GM12878 (cell line): ENCODE measurements around the gene LMNTD2. TPM values are rescaled to one million over a fixed set of nuclear protein-coding genes. Genes with fewer than 3 reads are reported as not detected.

Experiments
- ATAC-seq: fragments of 200-7000 bp; cut with Tn5 transposase; 3 replicates; pipeline ENCODE4 v1.9.1; 2020; ENCODE audit warnings: mild to moderate bottlenecking, moderate library complexity
- BruUV-seq: library from RNA; stranded (reverse); fragments of 400-500 nt; replicated peaks from 2 replicates; lab custom pipeline; 2021; lab: Mats Ljungman, UMichigan
- CTCF ChIA-PET: fragments of 300-600 bp; sonication (Branson Sonifier 250); formaldehyde crosslinking; extraction: SDS; loops from one replicate; lab custom pipeline; 2021; ENCODE audit warnings: inconsistent platforms; lab: Yijun Ruan, JAX
- POLR2A ChIA-PET: fragments of 350-600 bp; formaldehyde crosslinking; extraction: SDS; loops from one replicate; lab custom pipeline; 2021; ENCODE audit warnings: inconsistent platforms; lab: Charles Lee
- RAD21 ChIA-PET: fragments of 300-600 bp; sonication (Branson Sonifier 250); formaldehyde crosslinking; loops from one replicate; lab custom pipeline; 2023; ENCODE audit warnings: antibody characterized with exemption; ENCODE audit not compliant: unreplicated experiment; lab: Charles Lee
- SMC1A ChIA-PET: fragments of 300-600 bp; sonication (Branson Sonifier 250); formaldehyde crosslinking; loops from one replicate; lab custom pipeline; 2023; ENCODE audit not compliant: unreplicated experiment, uncharacterized antibody; lab: Charles Lee
- DNase-seq: peaks from one replicate; pipeline ENCODE4 v3.0.0-alpha.2; 2011; ENCODE audit warnings: low read depth, low spot score
- FAIRE-seq: peaks from 3 replicates; lab custom pipeline; 2011; peaks lifted over from hg19 to GRCh38; lab: Jason Lieb, UNC
- H2AFZ ChIP-seq: 2 replicates; pipeline ENCODE4 v1.6.0; 2011; ENCODE audit warnings: low read depth, low read length, control low read depth; ENCODE audit not compliant: control insufficient read depth
- H3K27ac ChIP-seq: 2 replicates; pipeline ENCODE4 v1.5.1; 2011; ENCODE audit warnings: control low read depth; ENCODE audit not compliant: control insufficient read depth, insufficient read depth
- H3K27me3 ChIP-seq, 2 experiments: replicated peaks in 1 of 2; 2 replicates each; pipeline versions ENCODE4 v1.6.0 to v1.6.1; 2011; ENCODE audit warnings: low read length in 1 of 2; ENCODE audit not compliant: control insufficient read depth in 2 of 2, insufficient read depth in 2 of 2
- H3K36me3 ChIP-seq, 2 experiments: 2 replicates each; pipeline ENCODE4 v1.5.1; 2011; ENCODE audit warnings: low read length in 1 of 2; ENCODE audit not compliant: control insufficient read depth in 2 of 2, insufficient read depth in 2 of 2
- H3K4me1 ChIP-seq: 2 replicates; pipeline ENCODE4 v1.6.1; 2011; ENCODE audit warnings: mild to moderate bottlenecking, low read length, moderate library complexity, mixed read lengths; ENCODE audit not compliant: control insufficient read depth, insufficient read depth
- H3K4me2 ChIP-seq: 2 replicates; pipeline ENCODE4 v1.6.0; 2011; ENCODE audit warnings: control low read depth; ENCODE audit not compliant: control insufficient read depth, insufficient read depth
- H3K4me3 ChIP-seq: fragments of 200-600 bp; sonication (generic); 2 replicates; pipeline ENCODE4 v1.5.1; 2016
- H3K79me2 ChIP-seq: 2 replicates; pipeline ENCODE4 v1.6.0; 2011; ENCODE audit warnings: low read length; ENCODE audit not compliant: control insufficient read depth, insufficient read depth
- H3K9ac ChIP-seq: 2 replicates; pipeline ENCODE4 v1.8.0; 2011; ENCODE audit warnings: low read length, control low read depth, mixed read lengths; ENCODE audit not compliant: control insufficient read depth, insufficient read depth
- H3K9me3 ChIP-seq: replicated peaks from 3 replicates; pipeline ENCODE4 v1.5.1; 2011; ENCODE audit warnings: mild to moderate bottlenecking, low read length; ENCODE audit not compliant: control insufficient read depth, insufficient read depth
- H4K20me1 ChIP-seq: 2 replicates; pipeline ENCODE4 v1.6.0; 2011; ENCODE audit not compliant: control insufficient read depth, insufficient read depth
- EZH2 ChIP-seq: IDR thresholded peaks from 2 replicates; pipeline ENCODE4 v1.6.1; 2012; ENCODE audit warnings: low read depth, mild to moderate bottlenecking, control low read depth, inconsistent platforms, low read length, borderline replicate concordance; ENCODE audit not compliant: control insufficient read depth
- HDAC2 ChIP-seq: fragments of 200-600 bp; sonication (generic); IDR thresholded peaks from 2 replicates; pipeline ENCODE4 v1.6.1; 2017
- IKZF2 ChIP-seq, 2 experiments: fragments of 450-650 bp; IDR thresholded peaks; 2 replicates each; pipeline ENCODE4 v1.6.1; 2017; ENCODE audit warnings: mild to moderate bottlenecking in 2 of 2, moderate library complexity in 2 of 2
- NFXL1 ChIP-seq: fragments of 450-650 bp; IDR thresholded peaks from 2 replicates; pipeline ENCODE4 v1.6.1; 2017; ENCODE audit warnings: antibody characterized with exemption, mild to moderate bottlenecking, borderline replicate concordance
- RUNX3 ChIP-seq: IDR thresholded peaks from 2 replicates; pipeline ENCODE4 v1.6.1; 2012; ENCODE audit warnings: low read length, inconsistent platforms
- SUPT20H ChIP-seq: IDR thresholded peaks from 2 replicates; pipeline ENCODE4 v1.6.1; 2011; ENCODE audit warnings: low read depth, mild to moderate bottlenecking, low read length, moderate library complexity, borderline replicate concordance; ENCODE audit not compliant: control insufficient read depth
- ZNF24 ChIP-seq: fragments of 450-650 bp; IDR thresholded peaks from 2 replicates; pipeline ENCODE4 v1.6.1; 2017; ENCODE audit warnings: antibody characterized with exemption, mild to moderate bottlenecking
- WGBS: methylation state at CpG from one replicate; pipeline ENCODE4 v1.1.6; 2016; ENCODE audit warnings: low lambda C conversion rate; ENCODE audit not compliant: insufficient replicate concordance, insufficient coverage; ENCODE audit errors: missing lambda C conversion rate; 5-methylcytosine and 5-hydroxymethylcytosine counted together
- in situ Hi-C: fragments of 300-500 bp; cut with MboI; formaldehyde crosslinking; loops from 9 replicates; pipeline ENCODE4 v1.14.3; 2018; ENCODE audit warnings: mixed read lengths
- intact Hi-C: fragments of 100-400 bp; cut with micrococcal nuclease; formaldehyde crosslinking; loops from one replicate; pipeline ENCODE4 v1.14.2; 2022; ENCODE audit not compliant: unreplicated experiment
- polyA plus RNA-seq, 11 experiments: library from polyadenylated mRNA; depleted of rRNA in 4 of 11; unstranded in 6 of 11; stranded (reverse) in 5 of 11; fragments of >200 nt; fragmentation: Nextera tagmentation in 4 of 11; fragmentation: Illumina TruSeq in 1 of 11; extraction: Ambion mirVana in 4 of 11; extraction: Trizol in 1 of 11; gene quantifications; 1 replicate in 1 of 11; 2 replicates in 10 of 11; pipeline versions ENCODE4 v1.2.1 to v1.2.3, GENCODE V29; 2011 to 2016; ENCODE audit warnings: inconsistent platforms in 2 of 11, missing spikeins in 2 of 11, low read depth in 1 of 11
- total RNA-seq, 4 experiments: library from RNA; depleted of rRNA in 3 of 4; stranded (reverse); fragments of >200 nt in 3 of 4; fragmentation: Illumina TruSeq in 1 of 4; extraction: Trizol in 1 of 4; gene quantifications; 2 replicates each; pipeline versions ENCODE4 v1.2.1 to v1.2.3, GENCODE V29; 2013 to 2021
- TF ChIP-seq, protein P1 (sequence below): fragments of 450-650 bp; IDR thresholded peaks from 2 replicates; pipeline ENCODE4 v1.6.1; 2017; ENCODE audit warnings: low read depth, mild to moderate bottlenecking, moderate library complexity
- TF ChIP-seq, protein P2 (sequence below): fragments of 450-650 bp; IDR thresholded peaks from 2 replicates; pipeline ENCODE4 v1.6.1; 2016; ENCODE audit warnings: mild to moderate bottlenecking, moderate library complexity, borderline replicate concordance
- TF ChIP-seq, protein P3 (sequence below): fragments of 450-650 bp; IDR thresholded peaks from 2 replicates; pipeline ENCODE4 v1.6.1; 2017; ENCODE audit warnings: mild to moderate bottlenecking, moderate library complexity
- TF ChIP-seq, protein P4 (sequence below): fragments of 450-650 bp; IDR thresholded peaks from 2 replicates; pipeline ENCODE4 v1.6.1; 2016; ENCODE audit warnings: mild to moderate bottlenecking

Gene LMNTD2
- total and polyA plus RNA-seq, 10 of the 15 experiments (the other 5 are each of a cell fraction or from before 2014, with no cell fraction given) = 0.22 to 4.1 (median 1.3) TPM; not detected in 2

DNA sequence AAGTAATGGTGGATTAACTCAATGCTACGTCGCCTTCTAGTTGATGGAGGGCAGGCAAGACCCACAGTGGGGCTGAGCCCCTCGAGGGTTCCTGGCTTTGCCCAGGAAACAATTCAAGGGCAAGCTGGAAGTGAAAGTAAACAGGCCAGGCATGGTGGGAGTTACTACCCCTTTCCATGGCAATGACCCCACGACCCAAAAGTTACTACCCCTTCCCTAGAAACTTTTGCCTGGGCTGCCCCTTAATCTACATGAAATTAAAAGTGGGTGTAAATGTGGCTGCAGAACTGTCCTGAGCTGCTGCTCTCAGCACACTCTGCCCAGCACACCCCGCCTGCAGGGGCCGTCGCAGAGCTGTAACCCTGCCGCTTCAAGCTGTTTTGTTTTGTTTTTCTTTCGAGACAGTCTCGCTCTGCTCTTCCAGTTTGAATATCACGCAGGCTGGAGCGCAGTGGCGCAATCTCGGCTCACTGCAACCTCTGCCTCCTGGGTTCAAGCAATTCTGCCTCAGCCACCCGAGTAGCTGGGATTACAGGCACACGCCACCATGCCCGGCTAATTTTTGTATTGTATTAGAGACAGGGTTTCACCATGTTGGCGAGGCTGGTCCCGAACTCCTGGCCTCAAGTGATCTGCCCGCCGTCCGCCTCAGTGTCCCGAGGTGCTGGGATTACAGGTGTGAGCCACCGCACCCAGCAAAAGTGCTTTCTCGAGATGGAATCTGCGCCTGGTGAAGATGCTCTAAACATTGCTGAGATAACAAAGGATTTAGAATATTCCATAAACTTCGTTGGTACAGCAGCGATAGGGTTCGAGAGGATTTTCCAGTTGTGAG is 47.6 kb downstream of the LMNTD2 start:
- intact Hi-C loops (no loop called here), in situ Hi-C loops (no loop called here)
- Histone ChIP-seq H4K20me1 (no peaks in the 10 kb centered on the region), H3K27me3 (no peaks in the 10 kb centered on the region), H3K36me3 (peaks cover 0 to 3% of the 10 kb centered on the region in 2 experiments; a peak in 2 of 4 replicates), H3K9me3 (no peaks in the 10 kb centered on the region), H3K9ac (no peak overlapping the region), H3K4me2 (no peak overlapping the region), H3K79me2 (peaks cover 1% of the 10 kb centered on the region; the same call in 1 of the 2 replicates), H3K4me3 (no peak overlapping the region), H3K4me1 (no peaks in the 10 kb centered on the region; the same call in 1 of the 2 replicates), H3K27ac (no peak overlapping the region), H2AFZ (no peak overlapping the region)
- 85% methylated on average over 29 of the region's 29 CpGs for WGBS
- RAD21 ChIA-PET = no interaction called here
- POLR2A ChIA-PET = no interaction called here
- no TSS peak for BruUV-seq
- no peak for FAIRE-seq
- no peak for ATAC-seq
- no peak for DNase-seq
- SMC1A ChIA-PET = interaction anchor here (0.7 kb wide), 1 partner anchor 278 kb away, joined by 3 read pairs; no protein-coding TSS in a partner anchor
- CTCF ChIA-PET = no interaction called here
- no peak for TF ChIP-seq SUPT20H
- TF ChIP-seq, protein P1, sequence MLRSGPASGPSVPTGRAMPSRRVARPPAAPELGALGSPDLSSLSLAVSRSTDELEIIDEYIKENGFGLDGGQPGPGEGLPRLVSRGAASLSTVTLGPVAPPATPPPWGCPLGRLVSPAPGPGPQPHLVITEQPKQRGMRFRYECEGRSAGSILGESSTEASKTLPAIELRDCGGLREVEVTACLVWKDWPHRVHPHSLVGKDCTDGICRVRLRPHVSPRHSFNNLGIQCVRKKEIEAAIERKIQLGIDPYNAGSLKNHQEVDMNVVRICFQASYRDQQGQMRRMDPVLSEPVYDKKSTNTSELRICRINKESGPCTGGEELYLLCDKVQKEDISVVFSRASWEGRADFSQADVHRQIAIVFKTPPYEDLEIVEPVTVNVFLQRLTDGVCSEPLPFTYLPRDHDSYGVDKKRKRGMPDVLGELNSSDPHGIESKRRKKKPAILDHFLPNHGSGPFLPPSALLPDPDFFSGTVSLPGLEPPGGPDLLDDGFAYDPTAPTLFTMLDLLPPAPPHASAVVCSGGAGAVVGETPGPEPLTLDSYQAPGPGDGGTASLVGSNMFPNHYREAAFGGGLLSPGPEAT = no peak
- no peak for TF ChIP-seq ZNF24
- TF ChIP-seq, protein P2, sequence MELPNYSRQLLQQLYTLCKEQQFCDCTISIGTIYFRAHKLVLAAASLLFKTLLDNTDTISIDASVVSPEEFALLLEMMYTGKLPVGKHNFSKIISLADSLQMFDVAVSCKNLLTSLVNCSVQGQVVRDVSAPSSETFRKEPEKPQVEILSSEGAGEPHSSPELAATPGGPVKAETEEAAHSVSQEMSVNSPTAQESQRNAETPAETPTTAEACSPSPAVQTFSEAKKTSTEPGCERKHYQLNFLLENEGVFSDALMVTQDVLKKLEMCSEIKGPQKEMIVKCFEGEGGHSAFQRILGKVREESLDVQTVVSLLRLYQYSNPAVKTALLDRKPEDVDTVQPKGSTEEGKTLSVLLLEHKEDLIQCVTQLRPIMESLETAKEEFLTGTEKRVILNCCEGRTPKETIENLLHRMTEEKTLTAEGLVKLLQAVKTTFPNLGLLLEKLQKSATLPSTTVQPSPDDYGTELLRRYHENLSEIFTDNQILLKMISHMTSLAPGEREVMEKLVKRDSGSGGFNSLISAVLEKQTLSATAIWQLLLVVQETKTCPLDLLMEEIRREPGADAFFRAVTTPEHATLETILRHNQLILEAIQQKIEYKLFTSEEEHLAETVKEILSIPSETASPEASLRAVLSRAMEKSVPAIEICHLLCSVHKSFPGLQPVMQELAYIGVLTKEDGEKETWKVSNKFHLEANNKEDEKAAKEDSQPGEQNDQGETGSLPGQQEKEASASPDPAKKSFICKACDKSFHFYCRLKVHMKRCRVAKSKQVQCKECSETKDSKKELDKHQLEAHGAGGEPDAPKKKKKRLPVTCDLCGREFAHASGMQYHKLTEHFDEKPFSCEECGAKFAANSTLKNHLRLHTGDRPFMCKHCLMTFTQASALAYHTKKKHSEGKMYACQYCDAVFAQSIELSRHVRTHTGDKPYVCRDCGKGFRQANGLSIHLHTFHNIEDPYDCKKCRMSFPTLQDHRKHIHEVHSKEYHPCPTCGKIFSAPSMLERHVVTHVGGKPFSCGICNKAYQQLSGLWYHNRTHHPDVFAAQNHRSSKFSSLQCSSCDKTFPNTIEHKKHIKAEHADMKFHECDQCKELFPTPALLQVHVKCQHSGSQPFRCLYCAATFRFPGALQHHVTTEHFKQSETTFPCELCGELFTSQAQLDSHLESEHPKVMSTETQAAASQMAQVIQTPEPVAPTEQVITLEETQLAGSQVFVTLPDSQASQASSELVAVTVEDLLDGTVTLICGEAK = no peak
- no peak for TF ChIP-seq EZH2
- no peak for TF ChIP-seq IKZF2 (IDR thresholded peaks at IDR 0.05)
- TF ChIP-seq NFXL1 = no peak
- TF ChIP-seq RUNX3 = no peak
- TF ChIP-seq, protein P3, sequence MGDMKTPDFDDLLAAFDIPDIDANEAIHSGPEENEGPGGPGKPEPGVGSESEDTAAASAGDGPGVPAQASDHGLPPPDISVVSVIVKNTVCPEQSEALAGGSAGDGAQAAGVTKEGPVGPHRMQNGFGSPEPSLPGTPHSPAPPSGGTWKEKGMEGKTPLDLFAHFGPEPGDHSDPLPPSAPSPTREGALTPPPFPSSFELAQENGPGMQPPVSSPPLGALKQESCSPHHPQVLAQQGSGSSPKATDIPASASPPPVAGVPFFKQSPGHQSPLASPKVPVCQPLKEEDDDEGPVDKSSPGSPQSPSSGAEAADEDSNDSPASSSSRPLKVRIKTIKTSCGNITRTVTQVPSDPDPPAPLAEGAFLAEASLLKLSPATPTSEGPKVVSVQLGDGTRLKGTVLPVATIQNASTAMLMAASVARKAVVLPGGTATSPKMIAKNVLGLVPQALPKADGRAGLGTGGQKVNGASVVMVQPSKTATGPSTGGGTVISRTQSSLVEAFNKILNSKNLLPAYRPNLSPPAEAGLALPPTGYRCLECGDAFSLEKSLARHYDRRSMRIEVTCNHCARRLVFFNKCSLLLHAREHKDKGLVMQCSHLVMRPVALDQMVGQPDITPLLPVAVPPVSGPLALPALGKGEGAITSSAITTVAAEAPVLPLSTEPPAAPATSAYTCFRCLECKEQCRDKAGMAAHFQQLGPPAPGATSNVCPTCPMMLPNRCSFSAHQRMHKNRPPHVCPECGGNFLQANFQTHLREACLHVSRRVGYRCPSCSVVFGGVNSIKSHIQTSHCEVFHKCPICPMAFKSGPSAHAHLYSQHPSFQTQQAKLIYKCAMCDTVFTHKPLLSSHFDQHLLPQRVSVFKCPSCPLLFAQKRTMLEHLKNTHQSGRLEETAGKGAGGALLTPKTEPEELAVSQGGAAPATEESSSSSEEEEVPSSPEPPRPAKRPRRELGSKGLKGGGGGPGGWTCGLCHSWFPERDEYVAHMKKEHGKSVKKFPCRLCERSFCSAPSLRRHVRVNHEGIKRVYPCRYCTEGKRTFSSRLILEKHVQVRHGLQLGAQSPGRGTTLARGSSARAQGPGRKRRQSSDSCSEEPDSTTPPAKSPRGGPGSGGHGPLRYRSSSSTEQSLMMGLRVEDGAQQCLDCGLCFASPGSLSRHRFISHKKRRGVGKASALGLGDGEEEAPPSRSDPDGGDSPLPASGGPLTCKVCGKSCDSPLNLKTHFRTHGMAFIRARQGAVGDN = no peak
- no peak for TF ChIP-seq HDAC2
- TF ChIP-seq, protein P4, sequence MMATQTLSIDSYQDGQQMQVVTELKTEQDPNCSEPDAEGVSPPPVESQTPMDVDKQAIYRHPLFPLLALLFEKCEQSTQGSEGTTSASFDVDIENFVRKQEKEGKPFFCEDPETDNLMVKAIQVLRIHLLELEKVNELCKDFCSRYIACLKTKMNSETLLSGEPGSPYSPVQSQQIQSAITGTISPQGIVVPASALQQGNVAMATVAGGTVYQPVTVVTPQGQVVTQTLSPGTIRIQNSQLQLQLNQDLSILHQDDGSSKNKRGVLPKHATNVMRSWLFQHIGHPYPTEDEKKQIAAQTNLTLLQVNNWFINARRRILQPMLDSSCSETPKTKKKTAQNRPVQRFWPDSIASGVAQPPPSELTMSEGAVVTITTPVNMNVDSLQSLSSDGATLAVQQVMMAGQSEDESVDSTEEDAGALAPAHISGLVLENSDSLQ = no peak
